Esophagus (tissue), 2 donors: Measurements from ENCODE around the gene ALOX5. TPM values are rescaled to one million over a fixed set of nuclear protein-coding genes. Genes with fewer than 3 reads are reported as not detected.
"Not testable (repeated sequence)": the region's sequence is repeated elsewhere in the genome, so short reads cannot be mapped to it uniquely, and the experiment has no call there.

Experiments used
- H3K27ac ChIP-seq, 2 donors: one replicate each; pipeline ENCODE4 v1.5.1; 2013; ENCODE audit warnings: low read depth in 2 of 2, mild to moderate bottlenecking in 2 of 2, inconsistent platforms in 1 of 2, low read length in 1 of 2, moderate library complexity in 1 of 2
- H3K27me3 ChIP-seq, 2 donors: one replicate each; pipeline ENCODE4 v1.6.1; 2013; ENCODE audit warnings: low read length in 2 of 2, control low read depth in 1 of 2, mild to moderate bottlenecking in 1 of 2; ENCODE audit not compliant: insufficient read depth in 2 of 2, control insufficient read depth in 1 of 2
- H3K36me3 ChIP-seq, 2 donors: one replicate each; pipeline ENCODE4 v1.6.1; 2013; ENCODE audit warnings: low read length in 1 of 2; ENCODE audit not compliant: control insufficient read depth in 2 of 2, insufficient read depth in 2 of 2
- H3K4me1 ChIP-seq, 2 donors: one replicate each; pipeline ENCODE4 v1.6.1; 2013; ENCODE audit warnings: low read length in 1 of 2; ENCODE audit not compliant: control insufficient read depth in 2 of 2, insufficient read depth in 2 of 2
- H3K4me3 ChIP-seq, 2 donors: one replicate each; pipeline ENCODE4 v1.5.1; 2013; ENCODE audit warnings: low read length in 2 of 2, mild to moderate bottlenecking in 2 of 2, low read depth in 1 of 2, moderate library complexity in 1 of 2
- H3K9me3 ChIP-seq, 2 donors: one replicate each; pipeline ENCODE4 v1.6.1; 2013; ENCODE audit warnings: mild to moderate bottlenecking in 2 of 2, low read depth in 1 of 2, low read length in 1 of 2, moderate library complexity in 1 of 2; ENCODE audit not compliant: control insufficient read depth in 2 of 2, insufficient read depth in 1 of 2
- WGBS, 2 donors: extraction: QIAGEN DNeasy Blood & Tissue Kit; methylation state at CpG; one replicate each; pipeline ENCODE4 v1.1.7; 2013; 5-methylcytosine and 5-hydroxymethylcytosine counted together
- polyA plus RNA-seq, 2 donors: library from polyadenylated mRNA; stranded (reverse); fragments of 200-250 nt; gene quantifications; one replicate each; pipeline ENCODE4 v1.2.3, GENCODE V29; 2013
- donor health status: healthy with polysubstance abuse.
- donor health status: Bipolar disorder and iron deficiency.

Gene ALOX5
- polyA plus RNA-seq, 2 donors, result 8.3 to 12.2 TPM

GRCh38 chr10:45398595-45398994, 24.6 kb downstream of the ALOX5 start:
- WGBS, 2 donors, result 64 to 76% methylated on average over 1 of the region's 1 CpG
- H3K27ac ChIP-seq, result no peak overlapping the region
- no peak overlapping the region for H3K4me3 ChIP-seq
- H3K36me3 ChIP-seq, result peaks cover 0 to 4% of the 10 kb centered on the region in 2 donors
- no peaks in the 10 kb centered on the region for H3K4me1 ChIP-seq
- H3K9me3 ChIP-seq, result peaks cover 0 to 4% of the 10 kb centered on the region in 2 donors
- no peaks in the 10 kb centered on the region for H3K27me3 ChIP-seq

- 86 to 89% methylated on average over 2 of the region's 2 CpGs for WGBS, 2 donors
- H3K4me1 ChIP-seq, result no peaks in the 10 kb centered on the region
- H3K4me3 ChIP-seq, result no peak overlapping the region
- H3K27me3 ChIP-seq, result no peaks in the 10 kb centered on the region
- H3K36me3 ChIP-seq, result peaks cover 0 to 4% of the 10 kb centered on the region in 2 donors
- no peak overlapping the region for H3K27ac ChIP-seq
- peaks cover 0 to 4% of the 10 kb centered on the region in 2 donors for H3K9me3 ChIP-seq
These were observed 25.1 kb downstream of the ALOX5 start for GRCh38 chr10:45399113-45399512.

- Histone ChIP-seq H3K27ac (no peak overlapping the region), H3K36me3 (no peaks in the 10 kb centered on the region), H3K4me3 (no peak overlapping the region), H3K4me1 (no peaks in the 10 kb centered on the region), H3K27me3 (no peaks in the 10 kb centered on the region), H3K9me3 (peaks cover 0 to 3% of the 10 kb centered on the region in 2 donors)
- 73% methylated on average over 8 of the region's 8 CpGs for WGBS, 2 donors
These were observed 29.1 kb downstream of the ALOX5 start for GRCh38 chr10:45403151-45403550.

DNA sequence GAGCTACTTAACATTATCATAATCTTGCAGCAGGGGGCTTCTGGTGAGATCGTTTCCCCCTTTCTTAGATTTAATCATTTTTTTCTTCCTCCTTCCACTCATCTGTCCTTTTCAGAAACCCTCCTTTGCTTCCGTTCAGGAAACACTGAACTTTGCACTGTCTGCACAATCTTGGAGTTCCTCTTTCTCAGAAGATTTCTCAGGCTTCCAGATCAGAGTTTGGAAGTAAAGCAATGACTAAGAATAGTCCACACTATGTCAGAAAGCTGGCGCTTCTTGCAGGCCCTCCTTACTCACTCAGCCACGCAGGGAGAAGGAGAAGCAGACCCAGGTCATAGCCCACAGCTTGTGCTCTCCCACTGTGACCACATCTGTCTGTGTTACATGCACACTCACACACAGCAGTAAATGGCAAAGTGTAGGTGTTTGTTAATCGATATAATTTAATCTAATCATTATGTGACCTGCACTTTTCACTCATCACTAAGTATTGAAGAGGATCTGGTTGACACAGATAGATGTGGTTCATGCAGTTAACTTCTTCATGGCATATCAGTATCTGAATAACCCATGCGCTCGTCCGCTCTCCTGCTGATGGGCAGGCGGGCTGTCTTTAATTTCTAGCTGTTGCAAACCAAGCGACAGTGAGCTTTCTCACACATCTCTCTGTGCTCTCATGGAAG, 30.2 kb downstream of the ALOX5 start:
- H3K4me1 ChIP-seq, result no peaks in the 10 kb centered on the region
- no peaks in the 10 kb centered on the region for H3K27me3 ChIP-seq
- no peak overlapping the region for H3K4me3 ChIP-seq
- H3K27ac ChIP-seq, result no peak overlapping the region
- 69 to 73% methylated on average over 10 of the region's 10 CpGs for WGBS, 2 donors
- H3K9me3 ChIP-seq, result peaks cover 0 to 3% of the 10 kb centered on the region in 2 donors
- H3K36me3 ChIP-seq, result no peaks in the 10 kb centered on the region

DNA sequence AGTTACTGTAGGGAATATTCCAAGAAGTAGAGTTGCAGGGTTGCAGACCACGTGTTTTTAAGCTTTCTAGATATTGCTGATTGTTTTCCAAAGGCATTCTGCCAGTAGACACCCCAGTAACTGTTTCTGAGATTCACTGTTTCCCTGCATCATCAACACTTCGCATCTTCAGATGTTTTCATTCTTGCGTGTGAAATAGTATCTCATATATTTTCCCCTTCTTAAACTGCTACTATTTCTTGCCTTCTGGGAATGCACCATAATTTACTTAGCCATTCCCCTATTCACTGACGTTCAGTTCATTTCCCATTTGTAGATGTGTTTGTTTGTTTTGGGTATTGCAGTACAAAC, 30.7 kb downstream of the ALOX5 start:
- Histone ChIP-seq H3K9me3 (peaks cover 0 to 3% of the 10 kb centered on the region in 2 donors), H3K27ac (no peak overlapping the region)

DNA sequence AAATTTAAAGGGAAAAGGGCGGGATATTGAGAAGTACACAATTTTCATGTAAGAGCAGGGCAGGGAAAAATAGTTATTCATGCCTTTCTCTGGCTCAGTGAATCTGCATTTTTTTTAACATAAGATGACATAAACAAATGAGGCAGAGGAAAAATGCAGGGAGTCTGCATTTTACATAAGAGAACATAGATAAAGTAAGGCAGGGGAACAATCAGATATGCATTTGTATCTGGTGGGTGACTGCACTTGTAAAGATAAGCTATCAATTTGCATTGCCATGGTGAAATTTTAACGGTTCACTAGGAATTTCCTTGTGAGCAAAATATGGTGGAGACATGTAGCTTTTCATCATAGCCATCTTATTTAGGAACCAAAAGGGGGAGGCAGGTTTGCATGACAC, 33.5 kb downstream of the ALOX5 start:
- no peaks in the 10 kb centered on the region for H3K27me3 ChIP-seq
- peaks cover 0 to 3% of the 10 kb centered on the region in 2 donors for H3K9me3 ChIP-seq
- 59 to 62% methylated on average over 2 of the region's 2 CpGs for WGBS, 2 donors
- no peak overlapping the region for H3K4me3 ChIP-seq
- no peaks in the 10 kb centered on the region for H3K36me3 ChIP-seq
- no peak overlapping the region for H3K27ac ChIP-seq
- H3K4me1 ChIP-seq, result peaks cover 0 to 2% of the 10 kb centered on the region in 2 donors

More for the DNA sequence above, 30.7 kb downstream of the ALOX5 start:
- Histone ChIP-seq H3K36me3 (no peaks in the 10 kb centered on the region), H3K4me3 (no peak overlapping the region), H3K4me1 (peaks cover 0 to 2% of the 10 kb centered on the region in 2 donors), H3K27me3 (no peaks in the 10 kb centered on the region)
- 52 to 53% methylated on average over 4 of the region's 4 CpGs for WGBS, 2 donors

- Histone ChIP-seq H3K36me3 (no peaks in the 10 kb centered on the region), H3K4me1 (peaks cover 0 to 2% of the 10 kb centered on the region in 2 donors), H3K9me3 (peaks cover 0 to 3% of the 10 kb centered on the region in 2 donors), H3K27me3 (no peaks in the 10 kb centered on the region), H3K4me3 (no peak overlapping the region), H3K27ac (peak overlapping the region in 1 of 2 donors; percentile 4)
- 50 to 57% methylated on average over 5 of the region's 5 CpGs for WGBS, 2 donors
These were observed 34.7 kb downstream of the ALOX5 start for GRCh38 chr10:45408421-45409319.

DNA sequence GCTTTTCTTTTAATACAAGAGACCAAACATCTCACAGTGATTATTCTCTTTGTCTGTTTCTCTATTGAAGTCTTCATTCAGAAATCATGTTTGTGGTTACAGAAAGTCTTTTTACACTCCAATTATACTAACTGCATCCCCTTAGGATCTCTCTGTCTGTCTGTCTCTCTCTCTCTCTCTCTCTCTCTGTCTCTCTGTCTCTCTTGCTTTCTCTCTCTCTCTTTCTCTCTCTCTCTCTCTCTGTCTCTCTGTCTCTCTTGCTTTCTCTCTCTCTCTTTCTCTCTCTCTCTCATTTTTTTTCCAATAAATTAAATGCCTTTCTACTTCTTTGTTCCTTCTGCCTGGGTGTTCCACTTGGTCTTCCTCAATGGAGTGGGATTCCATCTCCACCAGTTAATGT, 35.3 kb downstream of the ALOX5 start:
- H3K36me3 ChIP-seq, H3K9me3 ChIP-seq, H3K4me1 ChIP-seq, H3K4me3 ChIP-seq, H3K27ac ChIP-seq, H3K27me3 ChIP-seq: not testable (repeated sequence)

GRCh38 chr10:45409782-45410181, 35.8 kb downstream of the ALOX5 start:
- Histone ChIP-seq H3K27ac (no peak overlapping the region), H3K4me3 (no peak overlapping the region), H3K27me3 (no peaks in the 10 kb centered on the region), H3K4me1 (peaks cover 0 to 2% of the 10 kb centered on the region in 2 donors), H3K9me3 (peaks cover 0 to 3% of the 10 kb centered on the region in 2 donors), H3K36me3 (no peaks in the 10 kb centered on the region)
- WGBS, 2 donors, result 50 to 65% methylated on average over 1 of the region's 1 CpG
